AML-193 (cell line): ENCODE results near the gene SSUH2.
A peak's percentile ranks its signal among the peaks of the same experiment; 100 is the strongest.

ENCODE experiments used
- DNase-seq, 2 experiments: peaks; one replicate each; lab custom pipeline; 2025; lab: John Stamatoyannopoulos, UW

The SSUH2 gene

GRCh38 chr3:8641472-8641871 lies 3.1 kb downstream of the SSUH2 start:
- no peak for DNase-seq

- no peak for DNase-seq
Observed at GRCh38 chr3:8640223-8640622, 4.4 kb downstream of the SSUH2 start.

- DNase-seq: no peak
Observed at GRCh38 chr3:8639659-8640000, 5.0 kb downstream of the SSUH2 start.

DNA sequence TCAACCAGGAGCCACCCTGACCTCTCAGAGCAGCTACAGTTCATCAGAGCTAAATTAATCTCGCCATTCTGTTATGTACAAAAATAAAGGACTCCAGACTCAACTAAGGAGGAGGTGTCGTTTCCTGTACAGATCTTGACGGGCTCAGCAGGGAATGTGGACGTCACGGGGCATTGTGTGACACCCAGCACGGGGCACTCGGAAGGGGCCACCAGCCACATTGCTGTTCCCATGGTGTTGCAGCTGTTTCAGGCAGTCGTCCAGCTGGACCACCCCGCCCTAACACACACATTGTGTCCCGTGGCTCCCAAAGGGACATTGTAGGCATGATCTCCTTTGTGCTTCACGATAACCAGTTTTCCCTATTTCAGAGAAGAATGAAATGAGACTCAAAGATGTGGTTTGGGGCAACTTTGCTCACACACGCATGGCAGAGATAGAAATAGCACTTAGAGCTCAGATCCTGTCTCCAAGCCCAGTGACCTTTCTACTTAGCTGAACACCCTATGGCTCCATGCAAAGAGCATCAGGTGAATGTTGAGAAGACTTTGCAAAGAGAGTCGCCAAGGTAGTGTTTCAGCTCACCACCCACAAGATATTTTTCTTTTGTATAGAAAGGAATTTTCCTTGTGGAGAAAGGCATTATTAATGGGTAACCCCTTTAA lies 5.5 kb downstream of the SSUH2 start:
- no peak for DNase-seq

DNA sequence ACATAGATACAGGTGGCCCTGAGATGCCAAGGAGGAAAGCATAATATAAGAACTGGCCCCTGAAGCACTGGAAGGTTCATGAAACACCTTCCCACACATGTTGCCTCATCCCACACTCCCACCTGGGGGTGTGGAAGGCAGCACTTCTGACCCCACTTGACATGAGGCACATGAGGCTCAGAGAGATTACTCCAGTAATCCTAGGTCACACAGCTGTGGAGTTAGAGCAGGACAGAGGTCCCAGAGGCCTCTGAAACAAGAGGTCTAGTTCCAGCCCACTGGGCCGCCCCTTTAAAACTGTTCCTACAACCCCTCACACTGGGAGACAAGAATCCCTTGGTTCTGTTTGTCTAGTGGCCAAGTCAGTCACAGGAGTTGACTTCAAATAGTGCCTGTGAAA lies 7.2 kb downstream of the SSUH2 start:
- no peak for DNase-seq

- no peak for DNase-seq
Observed at GRCh38 chr3:8635631-8636030, 9.0 kb downstream of the SSUH2 start.

DNA sequence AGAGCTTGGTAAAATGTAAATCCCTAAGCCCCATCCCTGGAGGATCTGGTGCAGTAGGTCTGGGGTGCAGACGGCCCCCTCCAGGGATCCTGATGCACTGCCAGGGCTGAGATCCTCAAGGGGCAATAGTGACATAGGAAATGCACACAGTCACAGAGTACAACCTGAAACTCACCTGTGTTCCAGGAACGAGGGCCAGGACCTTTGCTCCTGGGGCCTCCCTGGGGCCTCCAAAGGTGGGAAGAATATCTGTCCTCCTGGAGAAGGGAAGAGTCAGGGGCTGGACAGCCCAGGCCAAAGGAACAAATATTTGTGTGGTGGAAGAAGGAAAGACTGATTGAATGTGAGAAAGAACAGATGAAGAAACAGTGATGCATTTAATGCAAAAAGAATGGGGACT lies 9.5 kb downstream of the SSUH2 start:
- no peak for DNase-seq

DNA sequence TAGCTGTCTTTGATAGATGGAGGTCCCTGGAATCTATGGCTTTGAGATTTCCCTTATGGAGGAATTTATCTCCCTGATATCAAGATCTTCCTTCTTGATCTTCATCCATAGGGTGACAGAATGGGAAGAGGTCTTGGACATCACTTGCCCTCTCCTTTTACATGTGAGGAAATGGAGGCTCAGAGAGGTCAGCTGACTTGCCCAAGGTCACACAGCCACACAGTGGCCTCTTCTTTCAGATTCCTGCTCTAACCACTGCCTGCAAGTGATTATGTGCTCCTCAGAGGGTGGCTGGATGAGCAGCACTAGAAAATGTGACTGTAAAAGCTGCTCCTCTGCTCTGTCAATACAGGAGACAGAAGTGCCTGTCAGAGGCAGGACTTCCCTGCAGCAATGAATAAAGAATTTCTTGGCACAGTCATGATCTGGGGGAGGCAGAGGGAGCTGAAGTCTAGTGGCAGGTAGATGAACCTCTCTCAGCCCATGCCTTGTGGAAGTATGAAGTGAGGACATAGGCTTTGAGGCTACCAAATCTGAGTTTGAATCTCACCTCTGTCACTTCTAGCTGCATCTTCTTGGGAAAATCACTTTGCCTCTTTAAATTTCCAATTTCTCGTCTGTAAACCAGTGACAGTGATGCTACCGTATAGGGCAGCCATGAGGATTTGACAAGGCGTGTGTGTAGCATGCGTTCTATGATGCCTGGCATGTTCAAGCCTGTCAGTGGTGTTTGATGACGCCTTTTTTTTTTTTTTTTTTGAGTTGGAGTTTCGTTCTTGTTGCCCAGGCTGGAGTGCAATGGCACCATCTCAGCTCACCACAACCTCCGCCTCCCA lies 12.0 kb downstream of the SSUH2 start:
- DNase-seq: no peak

- DNase-seq: no peak
Observed at GRCh38 chr3:8631661-8632060, 12.9 kb downstream of the SSUH2 start.

- DNase-seq: no peak
Observed at GRCh38 chr3:8629151-8630021, 15.2 kb downstream of the SSUH2 start.

DNA sequence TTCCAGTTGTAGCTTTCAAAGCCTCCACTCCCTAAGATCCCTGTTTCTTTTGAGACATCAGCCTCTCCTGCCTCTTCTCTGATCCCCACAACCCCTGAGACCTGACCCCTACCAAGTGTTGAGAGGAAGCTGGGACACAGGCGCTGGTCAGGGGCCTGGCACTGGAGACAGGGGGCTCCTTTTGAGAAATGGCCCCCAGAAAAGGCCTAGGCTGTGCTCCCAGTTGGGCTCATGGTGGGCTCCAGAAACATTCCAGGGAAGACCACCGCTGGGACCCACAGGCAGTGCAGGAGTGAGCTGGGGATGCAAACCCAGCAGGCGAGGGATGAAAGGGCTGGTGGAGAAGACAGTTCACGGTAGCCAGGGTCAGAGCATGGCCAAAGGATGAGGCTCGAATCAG lies 16.6 kb downstream of the SSUH2 start:
- DNase-seq: no peak

GRCh38 chr3:8627201-8627940 lies 17.2 kb downstream of the SSUH2 start:
- no peak for DNase-seq

DNA sequence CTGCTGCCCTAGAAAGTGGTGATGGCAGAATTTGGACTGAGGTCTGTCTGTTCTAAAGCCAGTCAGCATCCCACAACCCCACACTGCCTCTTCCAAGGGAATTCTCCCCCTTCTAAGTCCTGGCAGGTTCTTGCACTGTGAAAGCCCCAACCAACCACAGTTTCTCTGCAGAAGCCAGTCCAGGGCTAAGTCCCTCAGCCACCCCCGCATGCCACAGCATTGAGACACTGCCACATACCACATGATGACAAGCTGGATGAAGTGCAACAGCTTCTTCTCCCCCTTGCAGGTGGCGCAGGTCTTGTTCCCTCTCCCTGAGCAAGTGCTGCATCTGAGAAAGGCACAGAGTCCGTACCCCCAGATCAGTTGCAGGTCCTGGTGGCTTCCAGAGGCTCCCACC lies 18.6 kb downstream of the SSUH2 start:
- no peak for DNase-seq

DNA sequence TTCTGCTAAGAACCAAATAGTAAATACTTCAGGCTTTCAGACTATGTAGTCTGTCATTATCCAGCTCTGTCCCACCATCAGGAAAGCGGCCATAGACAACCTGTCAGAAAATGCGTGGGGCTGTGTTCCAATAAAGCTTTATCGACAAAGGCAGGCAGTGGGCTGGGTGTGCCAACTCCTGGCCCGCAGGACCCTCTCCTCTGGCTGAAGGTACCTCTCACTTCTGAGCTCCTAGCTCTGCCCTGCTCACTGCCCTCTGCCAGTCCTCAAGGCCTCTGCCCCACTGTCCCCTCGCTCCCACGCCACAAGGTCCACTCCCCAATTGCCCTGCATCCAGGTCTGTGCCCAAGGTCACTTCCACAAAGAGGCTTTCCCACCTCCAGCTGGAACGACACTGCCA lies 20.0 kb downstream of the SSUH2 start:
- no peak for DNase-seq

DNA sequence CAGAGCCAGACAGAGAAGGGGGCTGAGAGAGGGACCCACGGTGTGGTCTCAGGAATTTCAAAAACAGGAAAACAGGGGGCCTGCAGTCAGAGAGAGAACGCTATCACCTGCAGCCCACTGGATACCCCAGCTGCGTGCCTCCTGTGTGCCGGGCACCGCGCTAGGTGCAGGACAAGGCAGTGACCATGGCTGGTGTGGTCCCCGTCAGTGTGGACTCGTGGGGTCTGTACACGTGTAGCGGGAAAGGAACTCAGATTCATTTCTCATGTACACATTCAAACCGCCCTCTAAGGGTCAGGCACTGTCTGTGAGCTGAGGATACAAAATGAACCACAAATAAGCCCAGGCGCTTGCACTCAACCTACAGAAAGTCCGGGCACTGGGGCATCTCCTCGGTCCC lies 20.9 kb downstream of the SSUH2 start:
- DNase-seq: no peak

DNA sequence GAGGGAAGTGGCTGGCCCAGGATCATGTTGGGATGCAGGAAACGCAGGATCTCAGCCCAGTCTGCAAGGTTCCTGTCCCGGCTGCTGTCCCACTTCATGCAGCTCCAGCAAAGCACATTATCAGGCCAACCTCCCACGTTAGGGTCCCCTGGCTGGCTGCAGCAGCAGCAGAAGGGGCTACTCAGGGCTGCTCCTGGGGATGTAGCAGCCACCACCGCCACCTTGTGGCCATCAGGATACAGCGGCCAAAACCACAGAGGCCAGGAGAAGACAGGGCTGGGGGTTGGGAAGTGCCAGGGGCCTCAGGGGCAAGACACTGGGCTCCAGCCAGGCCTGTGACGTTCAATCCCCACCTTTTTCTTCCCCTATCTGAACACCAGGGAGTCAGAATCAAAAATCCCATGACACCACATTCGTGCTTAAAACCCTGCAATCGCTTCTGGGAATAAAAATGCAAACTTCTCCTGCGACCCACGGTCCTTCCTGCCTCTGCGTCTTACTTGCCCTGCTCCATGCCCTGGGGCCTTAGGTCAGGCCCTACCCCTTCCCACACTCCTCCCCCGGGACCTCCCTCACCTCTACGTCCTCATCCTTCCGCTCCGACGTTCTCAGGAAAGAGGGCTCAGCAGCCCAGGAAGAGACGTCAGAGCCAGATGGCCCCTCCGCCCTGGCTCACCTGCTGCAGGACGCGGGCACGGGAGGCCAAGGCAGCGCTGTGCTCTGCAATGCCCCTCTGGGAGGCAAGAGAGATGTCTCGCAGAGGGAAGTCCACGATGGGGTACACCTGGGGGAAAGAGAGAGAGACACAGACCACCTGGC lies 21.5 kb downstream of the SSUH2 start:
- peak; percentile 31 to 40 for DNase-seq

- DNase-seq: no peak
Observed at GRCh38 chr3:8621872-8622271, 22.7 kb downstream of the SSUH2 start.

DNA sequence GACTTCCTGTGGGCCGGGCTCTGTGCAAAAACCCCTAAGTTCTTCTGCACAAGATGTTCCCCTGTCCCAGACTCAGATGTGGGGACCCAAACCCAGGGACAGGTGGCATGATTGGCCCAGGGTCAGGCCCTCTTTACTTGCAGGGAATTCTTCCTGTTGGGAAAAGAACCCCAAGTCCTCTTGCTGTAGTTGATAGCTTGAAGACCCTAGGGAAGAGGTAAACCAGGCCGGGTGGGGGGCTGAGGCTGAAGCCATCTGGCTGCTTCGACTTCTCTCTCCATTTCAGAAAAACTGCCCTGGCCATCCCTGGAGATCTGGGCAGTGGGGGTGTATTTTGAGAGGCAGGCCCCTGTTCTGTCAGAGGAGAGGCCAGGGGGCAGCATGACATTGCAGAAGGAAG lies 23.5 kb downstream of the SSUH2 start:
- DNase-seq: no peak

GRCh38 chr3:8619548-8619947 lies 25.1 kb downstream of the SSUH2 start:
- DNase-seq: no peak

DNA sequence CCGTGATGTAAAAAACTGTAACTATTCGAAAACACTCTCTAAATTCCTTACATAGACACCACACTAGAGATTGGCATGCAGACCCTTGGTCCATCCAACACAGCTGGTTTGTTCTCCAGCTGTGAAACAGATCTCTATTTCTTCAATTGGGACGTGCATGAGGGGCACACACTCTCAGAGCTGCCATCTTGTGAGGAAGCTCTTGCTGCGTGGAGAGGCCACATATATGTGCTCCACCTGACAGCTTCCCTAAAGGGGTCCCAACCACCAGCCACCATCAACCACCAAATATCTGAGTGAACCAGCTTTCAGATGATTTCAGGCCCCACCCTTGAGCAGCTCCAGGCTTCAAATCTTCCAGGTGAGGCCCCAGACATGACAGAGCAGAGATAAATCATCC lies 25.6 kb downstream of the SSUH2 start:
- no peak for DNase-seq

DNA sequence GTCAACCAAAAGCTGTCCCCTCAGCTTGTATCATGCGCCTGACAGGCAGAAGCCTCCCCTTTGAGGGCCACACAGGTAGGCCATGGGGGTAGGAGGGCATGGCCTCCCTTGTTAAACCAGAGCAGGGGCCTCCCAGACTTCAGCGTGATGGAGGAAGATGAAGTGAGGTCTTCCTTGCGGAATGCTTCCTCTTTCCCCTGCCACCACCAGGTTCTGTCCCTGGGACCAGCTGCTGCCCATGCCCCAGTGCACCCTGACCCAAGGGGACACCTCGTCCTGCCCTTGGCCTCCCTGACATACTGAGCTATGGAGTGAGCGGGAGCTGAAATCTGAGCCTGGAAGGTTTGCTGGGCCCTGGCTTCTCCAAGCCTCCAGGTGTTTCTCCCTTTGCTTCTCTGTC lies 26.7 kb downstream of the SSUH2 start:
- no peak for DNase-seq
